IMR-90 (cell line): ENCODE measurements around the gene RXFP1. TPM values are rescaled to one million over a fixed set of nuclear protein-coding genes. Genes with fewer than 3 reads are reported as not detected.

Source experiments
- ATAC-seq: fragments of 200-7000 bp; cut with Tn5 transposase; 2 replicates; pipeline ENCODE4 v1.9.1; 2020; ENCODE audit warnings: low read depth, mild to moderate bottlenecking, moderate library complexity
- BruUV-seq: library from RNA; stranded (reverse); fragments of 400-500 nt; replicated peaks from 2 replicates; lab custom pipeline; 2021; lab: Mats Ljungman, UMichigan
- CTCF ChIA-PET: fragments of 300-600 bp; formaldehyde crosslinking; extraction: SDS; loops from one replicate; lab custom pipeline; 2021; ENCODE audit warnings: antibody characterized with exemption; lab: Yijun Ruan, JAX
- POLR2A ChIA-PET: fragments of 300-600 bp; sonication (Branson Sonifier 250); formaldehyde crosslinking; loops from one replicate; lab custom pipeline; 2022; ENCODE audit warnings: antibody characterized with exemption; ENCODE audit not compliant: unreplicated experiment; lab: Charles Lee
- DNase-seq: peaks from one replicate; pipeline ENCODE4 v3.0.0; 2013
- H2AFZ ChIP-seq: replicated peaks from 2 replicates; pipeline ENCODE3; 2013; ENCODE audit warnings: low read length, mild to moderate bottlenecking; ENCODE audit not compliant: poor library complexity
- H2AK5ac ChIP-seq: 2 replicates; pipeline ENCODE4 v1.6.1; 2013; ENCODE audit warnings: low read depth, low read length, inconsistent platforms
- H2AK9ac ChIP-seq: replicated peaks from 2 replicates; pipeline ENCODE3; 2013; ENCODE audit warnings: mild to moderate bottlenecking, low read depth, low read length, moderate library complexity; ENCODE audit not compliant: poor library complexity
- H2BK120ac ChIP-seq: 2 replicates; pipeline ENCODE4 v1.6.1; 2013; ENCODE audit warnings: low read depth, low read length, inconsistent platforms
- H2BK15ac ChIP-seq: 3 replicates; pipeline ENCODE4 v1.6.1; 2013; ENCODE audit warnings: low read depth, low read length, inconsistent platforms
- H2BK20ac ChIP-seq: 2 replicates; pipeline ENCODE4 v1.6.1; 2013; ENCODE audit warnings: low read depth, mild to moderate bottlenecking, inconsistent platforms, low read length, moderate library complexity
- H2BK5ac ChIP-seq: 2 replicates; pipeline ENCODE4 v1.6.1; 2013; ENCODE audit warnings: mild to moderate bottlenecking, low read depth, low read length, inconsistent platforms; ENCODE audit not compliant: poor library complexity, severe bottlenecking
- H3K14ac ChIP-seq: replicated peaks from 2 replicates; pipeline ENCODE4 v1.6.1; 2013; ENCODE audit warnings: low read depth, low read length, inconsistent platforms
- H3K18ac ChIP-seq: 2 replicates; pipeline ENCODE4 v1.6.1; 2013; ENCODE audit warnings: low read depth, low read length, control low read depth
- H3K23ac ChIP-seq: 2 replicates; pipeline ENCODE4 v1.6.1; 2013; ENCODE audit warnings: low read depth, low read length, inconsistent platforms
- H3K27ac ChIP-seq: 2 replicates; pipeline ENCODE4 v1.5.1; 2013; ENCODE audit warnings: mild to moderate bottlenecking, control low read depth, low read length; ENCODE audit not compliant: insufficient read depth
- H3K27me3 ChIP-seq: 2 replicates; pipeline ENCODE4 v1.6.1; 2013; ENCODE audit warnings: low read length; ENCODE audit not compliant: control insufficient read depth, insufficient read depth
- H3K36me3 ChIP-seq: 2 replicates; pipeline ENCODE4 v1.6.1; 2013; ENCODE audit warnings: low read length, mixed read lengths; ENCODE audit not compliant: control insufficient read depth, insufficient read depth
- H3K4ac ChIP-seq: 2 replicates; pipeline ENCODE4 v1.6.1; 2013; ENCODE audit warnings: low read depth, low read length, inconsistent platforms
- H3K4me1 ChIP-seq: 2 replicates; pipeline ENCODE4 v1.6.1; 2013; ENCODE audit warnings: low read length, mixed read lengths; ENCODE audit not compliant: control insufficient read depth, insufficient read depth
- H3K4me2 ChIP-seq: 2 replicates; pipeline ENCODE4 v1.6.1; 2013; ENCODE audit warnings: low read depth, mild to moderate bottlenecking, control low read depth, low read length, moderate library complexity
- H3K4me3 ChIP-seq: 2 replicates; pipeline ENCODE4 v1.5.1; 2013; ENCODE audit warnings: low read depth, mild to moderate bottlenecking, control low read depth, low read length, moderate library complexity; ENCODE audit not compliant: insufficient read depth
- H3K56ac ChIP-seq: 2 replicates; pipeline ENCODE4 v1.6.1; 2013; ENCODE audit warnings: low read length, inconsistent platforms; ENCODE audit not compliant: insufficient read depth; ENCODE audit errors: extremely low read depth
- H3K79me1 ChIP-seq, 2 experiments: 2 replicates each; pipeline ENCODE4 v1.6.1; 2013; ENCODE audit warnings: low read length in 2 of 2, inconsistent platforms in 1 of 2, low read depth in 1 of 2
- H3K9ac ChIP-seq: 2 replicates; pipeline ENCODE4 v1.6.1; 2013; ENCODE audit warnings: low read depth, low read length, control low read depth
- H3K9me1 ChIP-seq: 2 replicates; pipeline ENCODE4 v1.6.1; 2013; ENCODE audit warnings: low read length, inconsistent platforms; ENCODE audit not compliant: insufficient read depth
- H3K9me3 ChIP-seq: 2 replicates; pipeline ENCODE4 v1.6.1; 2013; ENCODE audit warnings: low read length; ENCODE audit not compliant: control insufficient read depth, insufficient read depth
- H4K20me1 ChIP-seq: 2 replicates; pipeline ENCODE4 v1.6.1; 2013; ENCODE audit warnings: low read length, inconsistent platforms; ENCODE audit not compliant: insufficient read depth
- H4K5ac ChIP-seq: 2 replicates; pipeline ENCODE4 v1.6.1; 2013; ENCODE audit warnings: mild to moderate bottlenecking, low read depth, low read length, control low read depth
- H4K8ac ChIP-seq, 2 experiments: 2 replicates each; pipeline ENCODE4 v1.6.1; 2013; ENCODE audit warnings: low read depth in 2 of 2, low read length in 2 of 2, control low read depth in 1 of 2, inconsistent platforms in 1 of 2
- H4K91ac ChIP-seq: 2 replicates; pipeline ENCODE4 v1.6.1; 2013; ENCODE audit warnings: low read depth, low read length, inconsistent platforms; ENCODE audit not compliant: insufficient read depth
- BHLHE40 ChIP-seq: fragments of 150-350 bp; IDR thresholded peaks from 2 replicates; pipeline ENCODE4 v1.6.1; 2016; ENCODE audit warnings: mild to moderate bottlenecking, low read depth, low read length
- CEBPB ChIP-seq: IDR thresholded peaks from 2 replicates; pipeline ENCODE4 v1.6.1; 2012; ENCODE audit warnings: low read depth, low read length, improper control_type of control experiment
- CHD1 ChIP-seq: IDR thresholded peaks from 2 replicates; pipeline ENCODE4 v1.6.1; 2012; ENCODE audit warnings: low read depth, low read length, improper control_type of control experiment
- CTCF ChIP-seq: conservative IDR thresholded peaks from 2 replicates; pipeline ENCODE4 v1.5.1; 2012; ENCODE audit warnings: mild to moderate bottlenecking, low read depth, low read length, improper control_type of control experiment
- ELK1 ChIP-seq: fragments of 150-350 bp; IDR thresholded peaks from 2 replicates; pipeline ENCODE4 v1.6.1; 2016; ENCODE audit warnings: low read depth, mild to moderate bottlenecking, low read length, moderate library complexity, borderline replicate concordance
- FOS ChIP-seq: fragments of 150-350 bp; IDR thresholded peaks from 2 replicates; pipeline ENCODE4 v1.6.1; 2016; ENCODE audit warnings: low read depth, low read length
- MAFK ChIP-seq: IDR thresholded peaks from 2 replicates; pipeline ENCODE4 v1.6.1; 2012; ENCODE audit warnings: low read depth, low read length, improper control_type of control experiment
- MAZ ChIP-seq: IDR thresholded peaks from 2 replicates; pipeline ENCODE4 v1.6.1; 2012; ENCODE audit warnings: low read depth, mild to moderate bottlenecking, low read length, improper control_type of control experiment, moderate library complexity, borderline replicate concordance
- MXI1 ChIP-seq: IDR thresholded peaks from 2 replicates; pipeline ENCODE4 v1.6.1; 2012; ENCODE audit warnings: low read depth, mild to moderate bottlenecking, low read length, moderate library complexity, borderline replicate concordance
- NFE2L2 ChIP-seq: fragments of 150-350 bp; IDR thresholded peaks from 2 replicates; pipeline ENCODE4 v1.6.1; 2016; ENCODE audit warnings: low read depth, mild to moderate bottlenecking, low read length
- POLR2A ChIP-seq: IDR thresholded peaks from 2 replicates; pipeline ENCODE4 v1.6.1; 2012; ENCODE audit warnings: mild to moderate bottlenecking, low read depth, low read length
- RAD21 ChIP-seq: IDR thresholded peaks from 2 replicates; pipeline ENCODE4 v1.6.1; 2012; ENCODE audit warnings: low read length, improper control_type of control experiment
- RCOR1 ChIP-seq: IDR thresholded peaks from 2 replicates; pipeline ENCODE4 v1.6.1; 2012; ENCODE audit warnings: mild to moderate bottlenecking, low read length, improper control_type of control experiment; ENCODE audit not compliant: insufficient replicate concordance
- RFX5 ChIP-seq: IDR thresholded peaks from 2 replicates; pipeline ENCODE4 v1.8.0; 2012; ENCODE audit warnings: low read depth, mild to moderate bottlenecking, low read length, moderate library complexity
- SMC3 ChIP-seq: fragments of 150-350 bp; IDR thresholded peaks from 2 replicates; pipeline ENCODE4 v1.6.1; 2016; ENCODE audit warnings: low read depth, mild to moderate bottlenecking, antibody characterized with exemption, low read length, moderate library complexity
- USF2 ChIP-seq: fragments of 150-350 bp; IDR thresholded peaks from 2 replicates; pipeline ENCODE4 v1.6.1; 2017; ENCODE audit warnings: mild to moderate bottlenecking, antibody characterized with exemption, low read length, low read depth
- dilution Hi-C: fragments of 300-500 bp; cut with HindIII; formaldehyde crosslinking; loops from one replicate; pipeline ENCODE4 v1.14.3; 2018; ENCODE audit warnings: low sequenced_read_pairs; ENCODE audit not compliant: unreplicated experiment
- in situ Hi-C: fragments of 300-500 bp; cut with MboI; formaldehyde crosslinking; loops from 3 replicates; pipeline ENCODE4 v1.14.3; 2019; ENCODE audit warnings: low sequenced_read_pairs, inconsistent platforms, mixed read lengths
- intact Hi-C: fragments of 100-400 bp; cut with micrococcal nuclease; formaldehyde crosslinking; loops from 2 replicates; pipeline ENCODE4 v1.10.0; 2022
- polyA plus RNA-seq, 3 experiments: library from polyadenylated mRNA; depleted of rRNA; stranded (reverse); fragments of >200 nt; gene quantifications; 2 replicates each; pipeline ENCODE4 v1.2.3, GENCODE V29; 2012; ENCODE audit warnings: low replicate concordance in 1 of 3
- total RNA-seq: library from RNA; depleted of rRNA; stranded (reverse); fragments of >200 nt; gene quantifications from 2 replicates; pipeline ENCODE4 v1.2.3, GENCODE V29; 2012

The RXFP1 gene
- total and polyA plus RNA-seq, 2 of the 4 experiments (the other 2 are of a cell fraction) = not detected

DNA sequence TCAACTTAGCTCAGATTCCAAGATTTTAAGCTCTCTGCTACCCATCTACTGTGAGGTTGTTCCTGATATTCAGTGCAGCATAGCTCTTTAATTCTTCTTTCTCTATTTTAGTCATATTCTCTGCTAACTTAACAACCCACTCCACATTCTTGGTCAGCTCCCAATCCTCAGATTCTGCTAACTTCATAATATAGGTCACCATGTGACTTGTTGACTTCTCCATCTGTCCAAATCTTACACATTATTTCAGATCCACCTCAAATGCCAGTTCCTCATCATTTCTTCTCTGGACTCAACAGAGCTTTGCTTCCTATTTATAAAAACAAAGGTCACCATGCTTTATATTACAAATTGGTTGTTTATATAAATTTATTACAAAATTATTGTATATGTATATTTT is 29.3 kb upstream of the RXFP1 start:
- no peaks in the 10 kb centered on the region for H3K4me1 ChIP-seq
- intact Hi-C loops = no loop called here
- no peak overlapping the region for H3K27ac ChIP-seq
- H2BK5ac ChIP-seq = no peak overlapping the region
- no peak overlapping the region for H3K56ac ChIP-seq
- H3K18ac ChIP-seq = no peak overlapping the region
- no peaks in the 10 kb centered on the region for H3K27me3 ChIP-seq
- H3K4me2 ChIP-seq = no peak overlapping the region
- no peak overlapping the region for H4K5ac ChIP-seq
- in situ Hi-C loops = no loop called here
- H4K91ac ChIP-seq = no peak overlapping the region
- no peaks in the 10 kb centered on the region for H3K79me1 ChIP-seq
- no peak overlapping the region for H4K8ac ChIP-seq
- no TSS peak for BruUV-seq
- H3K36me3 ChIP-seq = no peaks in the 10 kb centered on the region
- H2AFZ ChIP-seq = no peak overlapping the region
- no peak overlapping the region for H2BK15ac ChIP-seq
- H4K20me1 ChIP-seq = no peaks in the 10 kb centered on the region
- CTCF ChIA-PET = interaction anchor here (0.6 kb wide), 1 partner anchor 61 kb away, joined by 6 read pairs; no protein-coding TSS in a partner anchor
- H3K14ac ChIP-seq = no peak overlapping the region
- no peak overlapping the region for H2BK120ac ChIP-seq
- no peak for ATAC-seq
- DNase-seq = no peak
- H2AK9ac ChIP-seq = no peak overlapping the region
- H3K23ac ChIP-seq = no peak overlapping the region
- TF ChIP-seq RCOR1 = no peak
- no peak for TF ChIP-seq USF2
- no peak for TF ChIP-seq MAFK
- no peak for TF ChIP-seq BHLHE40
- no peak for TF ChIP-seq FOS
- TF ChIP-seq ELK1 = no peak
- TF ChIP-seq SMC3 = no peak
- no peak for TF ChIP-seq CEBPB
- no peak for TF ChIP-seq NFE2L2
- TF ChIP-seq POLR2A = no peak
- TF ChIP-seq MXI1 = no peak
- TF ChIP-seq RAD21 = no peak
- no peak for TF ChIP-seq CHD1
- no peak for TF ChIP-seq RFX5
- no peak for TF ChIP-seq MAZ
- TF ChIP-seq CTCF = no peak
- no peak overlapping the region for H3K4me3 ChIP-seq
- H2BK20ac ChIP-seq = no peak overlapping the region
- POLR2A ChIA-PET = no interaction called here
- H3K9ac ChIP-seq = no peak overlapping the region
- no peak overlapping the region for H3K4ac ChIP-seq
- no peaks in the 10 kb centered on the region for H3K9me3 ChIP-seq
- dilution Hi-C loops = no loop called here
- H2AK5ac ChIP-seq = no peak overlapping the region
- no peaks in the 10 kb centered on the region for H3K9me1 ChIP-seq
